Fibroblast of the aortic adventitia (primary cell): Measurements from ENCODE around the gene PKM. TPM values are rescaled to one million over a fixed set of nuclear protein-coding genes. Genes with fewer than 3 reads are reported as not detected.

Experiments used
- DNase-seq: peaks from one replicate; pipeline ENCODE4 v3.0.0-alpha.2; 2010; ENCODE audit warnings: low read depth
- H3K4me3 ChIP-seq: 2 replicates; pipeline ENCODE4 v1.5.1; 2011; ENCODE audit warnings: low read depth, mild to moderate bottlenecking, control low read depth, low read length, moderate library complexity
- total RNA-seq: library from RNA; depleted of rRNA; stranded (reverse); fragments of >200 nt; gene quantifications from 2 replicates; pipeline ENCODE4 v1.2.3, GENCODE V29; 2012; ENCODE audit warnings: low replicate concordance
- TF ChIP-seq, protein P1 (sequence below): IDR thresholded peaks from 2 replicates; pipeline ENCODE4 v1.5.1; 2011; ENCODE audit warnings: mild to moderate bottlenecking, low read length, control low read depth, inconsistent platforms; ENCODE audit not compliant: insufficient read depth

The PKM gene
- total RNA-seq, 1 donor: 1,845 TPM

- no peak for DNase-seq
- TF ChIP-seq, protein P1, sequence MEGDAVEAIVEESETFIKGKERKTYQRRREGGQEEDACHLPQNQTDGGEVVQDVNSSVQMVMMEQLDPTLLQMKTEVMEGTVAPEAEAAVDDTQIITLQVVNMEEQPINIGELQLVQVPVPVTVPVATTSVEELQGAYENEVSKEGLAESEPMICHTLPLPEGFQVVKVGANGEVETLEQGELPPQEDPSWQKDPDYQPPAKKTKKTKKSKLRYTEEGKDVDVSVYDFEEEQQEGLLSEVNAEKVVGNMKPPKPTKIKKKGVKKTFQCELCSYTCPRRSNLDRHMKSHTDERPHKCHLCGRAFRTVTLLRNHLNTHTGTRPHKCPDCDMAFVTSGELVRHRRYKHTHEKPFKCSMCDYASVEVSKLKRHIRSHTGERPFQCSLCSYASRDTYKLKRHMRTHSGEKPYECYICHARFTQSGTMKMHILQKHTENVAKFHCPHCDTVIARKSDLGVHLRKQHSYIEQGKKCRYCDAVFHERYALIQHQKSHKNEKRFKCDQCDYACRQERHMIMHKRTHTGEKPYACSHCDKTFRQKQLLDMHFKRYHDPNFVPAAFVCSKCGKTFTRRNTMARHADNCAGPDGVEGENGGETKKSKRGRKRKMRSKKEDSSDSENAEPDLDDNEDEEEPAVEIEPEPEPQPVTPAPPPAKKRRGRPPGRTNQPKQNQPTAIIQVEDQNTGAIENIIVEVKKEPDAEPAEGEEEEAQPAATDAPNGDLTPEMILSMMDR: no peak
- no peak overlapping the region for H3K4me3 ChIP-seq
Measured at GRCh38 chr15:72161361-72162132, 69.4 kb downstream of the PKM start.

- TF ChIP-seq, protein P1: no peak
- H3K4me3 ChIP-seq: no peak overlapping the region
- DNase-seq: no peak
Measured at GRCh38 chr15:72160696-72161245, 70.2 kb downstream of the PKM start.

DNA sequence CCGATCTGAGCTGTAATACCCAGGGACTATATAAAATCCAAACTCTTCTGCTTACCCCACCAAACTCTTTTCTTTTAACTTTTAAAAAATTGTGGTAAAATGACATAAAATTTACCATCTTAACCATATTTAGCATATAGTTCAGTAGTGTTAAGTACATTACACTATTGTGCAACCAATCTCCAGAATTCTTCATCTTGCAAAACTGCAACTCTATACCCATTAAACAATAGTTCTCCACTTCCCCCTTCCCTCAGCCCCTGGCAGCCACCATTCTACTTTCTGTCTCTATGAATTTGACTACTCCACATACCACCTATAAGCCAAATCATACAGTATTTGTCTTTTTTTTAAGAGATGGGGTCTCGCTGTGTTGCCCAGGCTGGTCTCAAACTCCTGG, 74.1 kb downstream of the PKM start:
- no peak for DNase-seq
- TF ChIP-seq, protein P1: no peak
- H3K4me3 ChIP-seq: no peak overlapping the region

- H3K4me3 ChIP-seq: peak overlapping the region; percentile 69
- peak; percentile 85 for DNase-seq
- TF ChIP-seq, protein P1: peak; percentile 83
Measured at GRCh38 chr15:72155635-72156616, 75.1 kb downstream of the PKM start.

DNA sequence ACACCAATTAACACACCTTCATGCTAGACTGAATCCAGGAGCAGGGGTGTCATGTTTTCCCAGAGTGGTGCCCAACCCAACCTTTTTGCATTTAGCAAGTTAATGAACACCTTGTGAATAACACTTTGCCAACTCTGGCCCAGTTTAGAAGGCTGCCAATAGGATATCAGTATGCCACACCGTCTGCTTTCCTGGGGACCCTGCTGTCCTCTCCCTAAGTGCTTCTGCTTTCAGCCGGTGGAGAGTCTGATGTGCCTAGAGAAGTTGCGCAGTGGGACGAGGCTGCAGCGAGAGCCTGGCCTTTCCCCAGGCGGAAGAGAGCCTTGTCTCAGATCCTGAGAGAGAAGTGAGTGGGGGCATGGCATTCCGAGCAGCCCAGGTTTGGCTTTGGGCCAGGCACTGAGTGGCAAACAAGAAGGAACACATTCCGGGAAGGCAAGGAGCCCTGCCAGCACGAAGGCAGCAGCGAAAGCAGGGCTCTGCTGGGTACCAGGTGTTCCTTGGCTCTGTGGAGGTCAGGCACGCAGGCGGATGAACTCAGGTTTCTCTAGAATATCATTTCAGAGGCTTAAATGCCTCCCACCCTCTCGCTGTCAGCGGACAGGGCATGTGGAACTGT, 75.9 kb downstream of the PKM start:
- TF ChIP-seq, protein P1: no peak

GRCh38 chr15:72154316-72154715, 76.7 kb downstream of the PKM start:
- TF ChIP-seq, protein P1: no peak
- no peak for DNase-seq
- no peak overlapping the region for H3K4me3 ChIP-seq

More for the DNA sequence above, 75.9 kb downstream of the PKM start:
- peak; percentile 23 for DNase-seq
- H3K4me3 ChIP-seq: peak overlapping the region; percentile 69
